ENCODE results near the gene MYH6.
"Not testable (repeated sequence)": the region's sequence is repeated elsewhere in the genome, so short reads cannot be mapped to it uniquely, and the experiment has no call there.

The MYH6 gene

DNA sequence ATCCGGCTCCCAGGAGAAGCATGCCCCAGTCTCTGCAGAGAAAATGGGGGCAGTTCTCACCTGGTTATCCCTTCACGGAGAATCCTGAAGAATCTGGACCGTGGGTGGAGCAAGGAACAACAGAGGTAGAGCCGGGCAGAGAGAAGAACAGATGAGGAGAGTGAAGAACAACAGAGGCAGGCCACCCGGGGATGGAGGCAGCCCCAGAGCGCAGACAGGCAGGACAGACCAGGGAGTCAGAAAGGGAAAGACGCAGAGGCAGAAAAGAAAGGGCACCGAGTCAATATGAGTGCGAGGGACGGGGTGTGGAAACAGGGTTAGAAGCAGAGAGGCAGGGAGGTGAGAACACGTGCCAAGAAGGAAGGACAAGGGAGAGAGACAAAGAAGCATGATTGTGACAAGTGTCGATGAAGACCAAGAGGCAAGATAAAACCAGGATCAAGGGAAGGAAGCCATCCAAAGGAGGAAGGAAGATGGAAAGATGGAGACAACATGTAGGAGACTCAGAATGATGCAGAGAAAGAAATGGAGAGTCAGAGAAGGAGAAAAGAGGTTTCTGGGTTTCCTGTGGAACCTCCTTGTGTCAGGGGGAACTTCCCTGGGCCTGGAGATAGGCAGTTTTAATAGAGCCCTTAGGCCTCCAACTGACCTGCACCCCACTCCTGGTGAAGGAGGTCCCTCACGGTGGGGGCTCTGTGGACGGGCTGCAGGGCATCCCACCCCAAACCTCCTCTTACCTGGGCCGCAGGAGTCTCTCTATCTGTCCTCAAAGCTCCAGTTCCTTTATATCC, at the start of gene MYH6:
Gene MYH6, minus strand, starts transcription at position 758 of the 791 bp plus-strand sequence. CDS start 1,050 bp downstream, outside the sequence.
- DNase-seq, result no peak

DNA sequence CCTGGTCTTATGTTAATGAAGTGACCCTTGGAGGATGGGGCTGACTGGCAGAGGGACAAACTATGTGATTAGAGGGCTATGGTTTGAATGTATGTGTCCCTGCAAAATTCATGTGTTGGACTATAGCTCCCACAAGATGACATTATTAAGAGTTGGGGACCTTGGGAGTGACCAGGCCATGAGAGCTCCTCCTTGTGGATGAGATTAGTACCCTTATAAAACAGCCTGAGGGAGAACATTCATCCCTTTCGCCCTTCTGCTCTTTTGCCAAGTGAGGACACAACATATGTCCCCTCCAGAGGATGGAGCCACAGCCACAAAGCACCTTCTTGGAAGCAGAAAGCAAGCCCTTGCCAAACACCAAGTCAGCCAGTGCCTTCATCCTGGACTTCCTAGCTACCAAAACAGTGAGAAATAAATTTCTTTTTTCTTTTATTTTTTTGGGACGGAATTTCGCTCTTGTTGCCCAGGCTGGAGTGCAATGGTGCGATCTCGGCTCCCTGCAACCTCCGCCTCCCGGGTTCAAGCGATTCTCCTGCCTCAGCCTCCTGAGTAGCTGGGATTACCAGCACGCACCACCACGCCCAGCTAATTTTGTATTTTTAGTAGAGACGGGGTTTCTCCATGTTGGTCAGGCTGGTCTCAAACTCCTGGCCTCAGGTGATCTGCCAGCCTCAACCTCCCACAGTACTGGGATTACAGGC, 49.0 kb upstream of the MYH6 start:
- not testable (repeated sequence) for DNase-seq

- DNase-seq, result no peak
Observed at GRCh38 chr14:23454445-23454856, 46.4 kb upstream of the MYH6 start.

DNA sequence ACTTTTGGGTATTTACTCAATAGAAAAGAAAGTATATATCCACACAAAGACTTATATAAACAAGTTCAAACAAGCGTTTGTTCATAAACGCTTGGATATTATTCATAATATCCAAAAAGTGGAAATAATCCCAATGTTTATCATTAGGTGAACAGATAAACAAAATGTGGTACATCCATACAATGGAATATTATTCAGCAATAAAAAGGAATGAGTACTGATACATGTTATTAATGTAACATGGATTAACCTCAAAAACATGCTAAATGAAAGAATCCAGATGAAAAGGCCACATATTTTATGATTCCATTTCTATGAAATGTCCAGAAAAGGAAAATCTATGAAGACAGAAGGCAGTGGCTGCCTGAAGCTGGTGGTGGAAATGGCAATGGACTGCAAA, 44.2 kb upstream of the MYH6 start:
- no peak for DNase-seq

GRCh38 chr14:23450379-23450778, 42.3 kb upstream of the MYH6 start:
- no peak for DNase-seq

- DNase-seq, result no peak
Observed at GRCh38 chr14:23449314-23449713, 41.2 kb upstream of the MYH6 start.

DNA sequence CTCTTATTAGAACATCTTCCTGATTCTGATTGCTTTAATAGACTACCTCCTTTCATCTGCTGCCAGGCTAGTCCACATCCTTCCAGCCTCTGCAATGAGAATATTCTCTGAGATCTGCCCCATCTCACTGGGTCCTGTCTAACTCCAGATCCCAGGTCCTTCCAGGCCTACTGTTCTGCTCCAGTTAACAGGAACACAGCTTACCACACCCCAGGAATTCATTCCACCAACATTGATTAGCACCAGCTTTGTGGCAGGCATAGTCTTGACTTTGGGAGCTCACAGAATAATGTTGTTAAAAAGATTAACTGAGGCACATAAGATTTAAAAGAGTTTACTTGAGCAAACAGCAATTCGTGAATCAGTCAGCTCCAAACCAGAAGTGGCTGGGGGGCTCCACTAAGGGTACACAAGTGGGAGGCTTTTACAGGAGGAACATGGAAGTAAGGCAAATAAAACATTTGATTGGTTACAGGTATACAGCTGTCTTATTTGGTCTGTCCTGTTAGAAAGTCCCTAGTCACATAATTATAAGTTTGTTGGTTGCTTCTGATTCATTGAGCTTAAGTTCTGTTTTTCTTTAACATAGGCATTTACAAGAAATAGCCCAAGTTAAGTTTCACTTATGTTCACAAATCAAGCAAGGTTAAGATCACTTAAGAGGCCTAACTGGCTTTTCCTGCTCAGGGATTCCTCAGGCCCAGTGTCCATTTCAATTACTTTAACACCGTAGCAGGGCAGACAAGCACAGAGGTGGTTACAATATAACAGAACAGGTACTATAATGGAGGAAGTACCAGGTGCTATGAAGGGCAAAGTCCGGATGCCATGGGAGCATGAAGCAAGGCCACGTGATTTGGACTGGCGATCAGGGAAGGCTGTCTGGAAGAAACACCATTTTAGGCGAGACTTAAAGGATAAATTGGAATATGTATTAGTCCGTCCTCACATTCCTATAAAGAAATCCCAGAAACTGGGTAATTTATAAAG, 39.6 kb upstream of the MYH6 start:
- no peak for DNase-seq

GRCh38 chr14:23446291-23446851, 38.3 kb upstream of the MYH6 start:
- no peak for DNase-seq

DNA sequence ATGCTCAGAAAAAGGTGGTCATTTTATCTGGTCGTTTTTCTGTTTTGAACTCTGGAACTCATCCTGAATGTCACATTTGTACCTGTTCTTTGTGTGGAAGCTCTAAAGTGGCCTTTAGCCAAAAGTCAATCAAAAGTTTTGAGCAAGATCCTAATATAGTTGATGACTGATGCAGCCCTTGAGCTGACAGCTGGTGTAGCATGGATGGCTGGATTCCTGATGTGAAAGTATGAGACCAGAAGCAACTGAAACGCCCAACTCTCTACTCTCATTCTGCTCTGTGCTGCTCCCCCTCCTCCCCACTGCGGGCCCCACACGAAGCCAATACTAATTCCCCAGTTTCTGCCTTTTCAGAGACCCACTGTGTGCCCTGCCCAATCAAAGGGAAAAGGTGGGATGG, 37.7 kb upstream of the MYH6 start:
- DNase-seq, result no peak

DNA sequence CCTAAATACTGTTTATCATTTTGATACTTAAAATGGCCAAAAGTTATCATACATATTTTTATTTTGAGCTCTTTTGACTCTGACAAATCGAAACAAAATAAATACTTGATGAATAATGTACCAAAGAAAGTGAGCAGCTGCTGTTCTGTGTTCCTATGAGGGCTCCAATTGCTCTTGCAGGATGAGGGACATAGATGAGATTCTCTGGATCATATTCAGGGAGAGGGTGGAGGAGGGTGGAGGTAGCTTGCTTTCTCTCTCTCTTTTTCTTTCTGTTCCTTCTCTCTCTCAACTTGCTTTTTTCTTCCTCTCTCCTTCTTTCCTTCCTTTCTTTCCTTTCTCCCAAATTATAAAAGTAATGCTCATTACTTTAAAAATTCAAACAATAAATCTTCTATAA, 36.2 kb upstream of the MYH6 start:
- DNase-seq, result no peak

DNA sequence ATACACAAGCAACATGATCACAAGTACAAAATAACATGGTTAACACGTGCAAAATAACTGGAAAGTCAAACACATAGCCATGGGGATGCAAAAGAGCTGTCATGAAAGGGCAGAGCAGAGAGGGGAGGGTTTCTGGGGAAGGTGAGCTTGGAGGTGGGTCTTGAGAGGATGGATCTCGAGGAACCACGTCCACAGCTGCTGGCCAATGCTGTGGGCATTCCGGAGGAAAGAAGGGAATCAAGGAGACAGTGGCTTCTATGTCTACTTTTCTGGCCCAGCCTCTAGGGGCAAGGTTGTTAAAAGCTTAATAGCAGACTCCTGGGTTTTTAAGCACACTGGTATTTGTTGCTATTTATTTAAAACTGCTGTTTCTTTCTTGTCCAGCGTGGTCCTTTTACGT, 35.8 kb upstream of the MYH6 start:
- DNase-seq, result no peak

- no peak for DNase-seq
Observed at GRCh38 chr14:23443411-23443812, 35.3 kb upstream of the MYH6 start.

GRCh38 chr14:23442721-23443356, 34.8 kb upstream of the MYH6 start:
- no peak for DNase-seq

DNA sequence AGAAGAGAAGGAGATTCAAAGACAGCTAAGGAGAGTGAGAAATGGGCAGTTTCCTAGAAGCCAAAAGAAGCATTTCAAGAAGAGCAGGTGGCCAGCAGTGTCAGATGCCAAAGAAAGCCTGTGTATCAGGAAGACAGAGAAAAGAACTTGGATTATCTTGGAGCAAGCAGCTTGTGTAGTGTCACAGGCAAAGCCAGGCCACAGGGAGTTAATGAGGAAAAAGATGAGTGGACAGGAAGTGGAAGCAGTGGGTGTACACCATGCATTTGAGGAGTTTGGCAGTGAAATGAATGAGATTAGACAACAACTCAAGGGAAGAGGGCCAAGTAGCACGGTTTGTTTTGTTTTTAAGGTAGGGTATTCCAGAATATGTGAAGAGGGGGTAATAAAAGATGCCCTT, 33.0 kb upstream of the MYH6 start:
- DNase-seq, result no peak

- no peak for DNase-seq
Observed at GRCh38 chr14:23439107-23439835, 31.2 kb upstream of the MYH6 start.

- no peak for DNase-seq
Observed at GRCh38 chr14:23438101-23438971, 30.3 kb upstream of the MYH6 start.

GRCh38 chr14:23437133-23438100, 29.3 kb upstream of the MYH6 start:
- no peak for DNase-seq

GRCh38 chr14:23436327-23437132, 28.5 kb upstream of the MYH6 start:
- no peak for DNase-seq

Data from HCEC 1CT (cell line).